HG03439 (cell line): ENCODE results near the gene CREG1.
"Not testable (repeated sequence)": the region's sequence is repeated elsewhere in the genome, so short reads cannot be mapped to it uniquely, and the experiment has no call there.

Experiments
- ATAC-seq: cut with Tn5 transposase; IDR thresholded peaks from one replicate; pipeline ENCODE4 v1.9.1; 2021; ENCODE audit warnings: mild to moderate bottlenecking, moderate library complexity; ENCODE audit not compliant: unreplicated experiment

The CREG1 gene

GRCh38 chr1:167564612-167565270 is 11.2 kb upstream of the CREG1 start:
- ATAC-seq, result no peak

- no peak for ATAC-seq
Observed at GRCh38 chr1:167563579-167564246, 10.2 kb upstream of the CREG1 start.

DNA sequence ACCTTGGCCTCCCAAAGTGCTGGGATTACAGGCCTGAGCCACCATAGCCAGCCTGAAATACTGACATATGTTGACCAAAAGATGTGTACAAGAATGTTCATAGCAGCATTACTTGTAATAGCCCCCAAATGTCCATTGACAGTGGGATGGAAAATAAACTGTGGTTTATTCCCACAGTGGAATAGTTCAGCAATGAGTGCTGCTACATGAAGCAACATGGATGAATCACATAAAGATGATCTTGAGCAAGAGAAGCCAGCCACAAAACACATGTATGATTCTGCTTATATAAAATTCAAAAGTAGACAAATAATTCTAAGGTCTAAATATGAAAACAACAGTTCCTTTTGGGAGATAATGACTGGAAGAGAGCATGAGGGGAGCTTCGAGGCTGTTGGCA is 9.1 kb upstream of the CREG1 start:
- no peak for ATAC-seq

DNA sequence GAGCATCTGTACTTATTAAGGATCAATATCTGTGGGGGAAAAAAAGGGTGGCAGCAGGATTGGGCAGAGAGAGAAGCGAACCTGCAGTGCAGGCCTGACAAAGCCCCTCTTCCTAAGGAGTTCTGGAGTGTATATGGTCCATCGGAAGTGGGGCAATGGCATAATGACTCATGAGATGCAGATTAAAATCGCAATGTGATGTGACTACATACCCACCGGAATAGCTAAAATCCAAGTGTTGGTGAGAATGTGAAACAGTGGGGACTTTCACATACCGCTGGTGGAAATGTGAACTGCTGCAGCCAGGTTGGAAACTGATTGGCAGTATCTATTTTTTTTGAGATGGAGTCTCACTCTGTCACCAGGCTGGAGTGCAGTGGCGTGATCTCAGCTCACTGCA is 8.2 kb upstream of the CREG1 start:
- no peak for ATAC-seq

- ATAC-seq, result no peak
Observed at GRCh38 chr1:167555971-167556714, 2.6 kb upstream of the CREG1 start.

DNA sequence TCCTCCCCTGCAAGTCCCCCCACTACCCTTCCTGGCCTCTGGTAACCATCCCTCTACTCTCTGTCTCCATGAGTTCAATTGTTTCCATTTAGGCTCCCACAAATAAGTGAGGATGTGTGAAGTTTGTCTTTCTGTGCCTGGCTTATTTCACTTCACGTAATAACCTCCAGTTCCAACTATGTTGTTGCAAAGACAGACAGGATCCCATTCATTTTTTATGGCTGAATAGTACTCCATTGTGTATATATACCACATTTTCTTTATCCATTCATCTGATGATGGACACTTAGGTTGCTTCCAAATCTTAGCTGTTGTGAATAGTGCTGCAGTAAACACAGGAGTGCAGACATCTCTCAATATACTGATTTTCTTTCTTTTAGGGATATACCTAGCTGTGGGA is 1.5 kb upstream of the CREG1 start:
- ATAC-seq, result not testable (repeated sequence)

DNA sequence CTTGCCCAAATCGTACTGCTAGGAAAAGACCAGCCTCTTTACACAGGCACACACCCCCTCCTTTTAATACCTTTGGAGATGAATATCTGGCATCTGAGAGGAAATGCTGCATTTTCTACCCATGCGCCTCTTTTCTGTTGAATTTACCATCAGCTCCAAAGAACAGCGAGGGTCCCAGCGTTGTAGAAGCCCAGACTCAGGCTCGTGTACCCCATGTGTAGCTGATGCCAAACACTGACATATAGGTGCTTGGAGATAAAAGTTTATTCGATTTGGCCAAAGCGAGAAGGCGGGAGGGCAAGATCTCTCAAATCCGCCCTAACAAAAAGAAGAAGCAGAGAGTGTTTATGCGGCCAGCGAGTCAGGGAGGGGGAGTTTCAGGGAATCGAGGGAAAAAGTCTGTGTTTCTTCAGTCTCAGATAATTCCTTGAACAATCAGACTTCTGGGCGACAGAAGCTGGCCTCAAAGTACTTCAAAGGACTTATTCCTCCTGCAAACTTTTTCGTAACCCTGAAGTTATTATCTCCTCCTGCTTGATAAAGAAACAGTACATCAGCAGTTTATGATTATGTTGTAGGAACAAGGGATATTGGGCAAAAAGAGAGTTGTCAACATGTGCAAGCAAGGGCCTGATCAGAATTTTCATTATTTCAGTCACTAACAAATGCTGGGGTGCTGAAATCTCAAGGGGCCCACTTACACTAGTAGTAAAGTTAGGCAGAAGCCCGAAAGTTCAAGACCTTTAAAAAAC is 642 bp upstream of the CREG1 start:
- ATAC-seq, result peak; percentile 7

- no peak for ATAC-seq
Observed at GRCh38 chr1:167551362-167551761, 2.2 kb downstream of the CREG1 start.

- no peak for ATAC-seq
Observed at GRCh38 chr1:167548059-167548932, 5.3 kb downstream of the CREG1 start.

- no peak for ATAC-seq
Observed at GRCh38 chr1:167546935-167547334, 6.6 kb downstream of the CREG1 start.

DNA sequence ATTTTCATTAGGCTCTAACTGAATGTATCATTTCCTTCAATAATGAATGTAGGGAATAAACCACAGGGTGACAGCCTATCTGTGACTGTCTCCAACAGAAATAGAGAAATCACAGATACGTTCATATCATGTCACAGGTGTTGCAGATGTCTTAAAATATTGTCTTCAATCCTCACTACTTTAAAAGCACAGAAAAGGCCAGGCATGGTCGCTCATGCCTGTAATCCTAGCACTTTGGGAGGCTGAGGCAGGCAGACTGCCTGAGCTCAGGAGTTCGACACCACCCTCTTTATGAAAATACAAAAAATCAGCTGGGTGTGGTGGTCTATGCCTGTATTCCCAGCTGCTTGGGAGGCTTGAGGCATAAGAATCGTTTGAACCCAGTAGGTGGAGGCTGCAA is 8.2 kb downstream of the CREG1 start:
- no peak for ATAC-seq

DNA sequence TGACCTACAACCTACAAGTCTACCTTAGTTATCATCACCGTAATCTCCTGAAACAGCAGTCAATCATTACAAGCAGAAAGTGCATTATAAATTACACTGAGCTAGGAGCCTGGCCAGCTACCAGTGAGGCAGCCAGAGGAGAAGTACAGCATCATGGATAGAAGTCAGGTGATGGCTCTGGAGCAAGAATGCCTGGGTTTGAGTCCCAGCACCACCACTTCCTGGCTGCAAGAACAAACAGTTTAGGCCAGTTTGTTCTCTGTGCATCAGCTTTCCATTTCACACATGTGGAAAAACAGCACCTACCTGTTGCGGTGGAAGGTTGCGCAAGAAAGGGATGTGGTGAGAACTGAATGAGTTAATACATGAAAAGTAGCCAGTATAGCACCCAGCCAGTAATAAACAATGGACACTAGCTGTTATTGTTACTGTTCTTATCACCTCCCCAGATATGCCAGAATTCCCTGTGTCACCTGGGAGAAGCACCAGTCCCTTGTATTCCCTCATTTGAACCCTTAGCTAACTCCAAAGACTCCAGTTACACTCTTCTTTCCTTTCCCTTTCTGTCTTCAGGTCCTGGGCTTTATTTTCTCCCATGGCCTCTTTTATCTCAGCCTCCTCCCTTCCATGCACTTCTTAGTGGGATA is 9.0 kb downstream of the CREG1 start:
- ATAC-seq, result no peak

GRCh38 chr1:167543199-167543990 is 10.2 kb downstream of the CREG1 start:
- ATAC-seq, result no peak

- no peak for ATAC-seq
Observed at GRCh38 chr1:167542109-167543032, 11.2 kb downstream of the CREG1 start.

DNA sequence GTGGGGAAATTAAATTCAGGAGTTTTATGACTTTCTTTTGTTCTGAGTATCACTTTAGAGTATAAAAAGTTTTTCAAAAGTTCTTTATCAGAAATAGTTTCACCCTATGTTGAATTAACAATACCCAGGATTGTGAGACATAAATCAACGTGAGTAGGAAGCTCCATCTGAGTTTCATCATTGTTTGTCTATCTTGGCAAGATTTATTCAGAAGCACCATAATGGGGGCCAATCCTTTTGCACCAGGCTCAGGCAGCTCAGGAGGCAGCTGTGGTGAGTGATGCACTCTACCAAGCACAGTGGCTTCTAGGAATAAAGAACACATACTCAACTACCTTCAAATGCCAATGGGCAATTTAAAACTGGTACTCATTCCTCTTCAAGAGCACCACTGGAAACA is 12.0 kb downstream of the CREG1 start:
- ATAC-seq, result no peak

GRCh38 chr1:167541003-167541402 is 12.6 kb downstream of the CREG1 start:
- ATAC-seq, result no peak

DNA sequence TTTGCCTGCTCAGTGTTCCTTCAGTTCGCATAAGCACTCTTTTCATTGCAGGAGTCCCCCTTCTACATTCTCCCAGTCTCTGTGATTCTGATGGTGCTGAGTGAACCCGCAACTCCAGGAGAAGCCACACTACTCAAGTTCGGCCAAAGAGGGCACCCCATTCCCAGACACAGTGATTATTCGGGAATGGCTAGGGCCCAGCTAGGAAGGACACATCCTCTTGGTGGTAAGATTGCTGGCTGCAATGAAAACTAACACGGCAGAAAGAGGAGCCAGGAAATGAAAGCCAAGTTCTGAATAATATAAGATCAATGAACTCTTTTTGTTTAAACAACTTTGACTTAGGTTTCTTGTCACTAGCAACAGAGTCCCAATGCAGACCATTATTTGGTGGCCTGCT is 14.9 kb downstream of the CREG1 start:
- no peak for ATAC-seq

DNA sequence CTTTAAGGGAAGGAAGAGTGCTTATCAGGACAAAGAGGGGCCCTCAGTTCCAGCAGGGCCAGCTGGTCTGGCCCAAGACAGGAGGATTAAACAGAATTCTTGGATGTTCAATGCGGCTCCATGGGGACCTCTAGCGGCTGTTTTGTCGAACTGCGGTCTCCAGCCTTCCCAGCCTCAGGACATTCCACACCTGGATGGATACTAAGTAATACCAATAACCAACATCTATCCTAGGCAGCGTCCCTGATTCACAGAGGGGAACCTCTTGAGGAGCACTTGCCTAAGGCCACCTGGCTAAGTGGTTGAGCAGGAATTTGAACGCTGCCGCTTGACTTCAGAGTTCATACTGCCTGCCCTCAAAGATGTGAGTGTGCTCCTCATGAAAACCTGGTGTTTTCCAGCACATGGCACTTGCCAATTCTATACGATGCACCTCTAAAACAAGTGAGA is 19.7 kb downstream of the CREG1 start:
- ATAC-seq, result peak; percentile 51
